Stomach (tissue), 9 donors: ENCODE results near the gene SCGB2A2. TPM values are rescaled to one million over a fixed set of nuclear protein-coding genes. Genes with fewer than 3 reads are reported as not detected.
A peak's percentile ranks its signal among the peaks of the same experiment; 100 is the strongest.

ENCODE experiments used
- DNase-seq, 2 donors: peaks; one replicate each; pipeline versions ENCODE4 v3.0.0 to v3.0.0-alpha.2; 2013 to 2019
- H3K27ac ChIP-seq, 5 donors: fragments of 200-600 bp in 4 of 5; sonication (generic) in 4 of 5; one replicate each; pipeline ENCODE4 v1.5.1; 2013 to 2019; ENCODE audit warnings: mild to moderate bottlenecking in 1 of 5, moderate library complexity in 1 of 5
- H3K27me3 ChIP-seq, 3 donors: fragments of 200-600 bp; sonication (generic); one replicate each; pipeline ENCODE4 v1.5.1; 2017 to 2019; ENCODE audit warnings: mixed run types in 1 of 3
- H3K36me3 ChIP-seq, 4 donors: fragments of 200-600 bp; sonication (generic); 1 replicate in 3 of 4; 2 replicates in 1 of 4; pipeline ENCODE4 v1.5.1; 2016 to 2019
- H3K4me1 ChIP-seq, 4 donors: fragments of 200-600 bp; sonication (generic); one replicate each; pipeline ENCODE4 v1.5.1; 2016 to 2019
- H3K4me3 ChIP-seq, 4 donors: fragments of 200-600 bp; sonication (generic) in 3 of 4; one replicate each; pipeline ENCODE4 v1.5.1; 2016 to 2019; ENCODE audit warnings: mild to moderate bottlenecking in 1 of 4
- H3K9me3 ChIP-seq, 4 donors: fragments of 200-600 bp; sonication (generic); one replicate each; pipeline ENCODE4 v1.5.1; 2016 to 2019
- EP300 ChIP-seq: sonication (generic); formaldehyde crosslinking; IDR thresholded peaks from one replicate; pipeline ENCODE4 v1.6.1; 2017; ENCODE audit warnings: antibody characterized with exemption
- POLR2A ChIP-seq, 4 donors: fragments of 450-650 bp; IDR thresholded peaks; one replicate each; pipeline ENCODE4 v1.6.1; 2016; ENCODE audit warnings: antibody characterized with exemption in 4 of 4, control low read depth in 2 of 4, mild to moderate bottlenecking in 1 of 4, moderate library complexity in 1 of 4
- POLR2AphosphoS5 ChIP-seq, 3 donors: sonication (generic); formaldehyde crosslinking; IDR thresholded peaks; one replicate each; pipeline ENCODE4 v1.6.1; 2016; ENCODE audit warnings: antibody characterized with exemption in 3 of 3
- WGBS, 5 donors: extraction: QIAGEN DNeasy Blood & Tissue Kit in 3 of 5; methylation state at CpG; one replicate each; pipeline versions ENCODE4 v1.1.5 to v1.1.7; 2013 to 2018; 5-methylcytosine and 5-hydroxymethylcytosine counted together
- intact Hi-C: fragments of 100-400 bp; cut with DNase I; formaldehyde crosslinking; loops from one replicate; pipeline ENCODE4 v1.15.1; 2023; ENCODE audit warnings: low total_unique reads
- polyA plus RNA-seq, 3 donors: library from polyadenylated mRNA; stranded (reverse); fragments of 200-250 nt; gene quantifications; one replicate each; pipeline ENCODE4 v1.2.3, GENCODE V29; 2013
- total RNA-seq, 5 donors: library from RNA; depleted of rRNA; stranded (reverse); fragments of >200 nt; gene quantifications; one replicate each; pipeline versions ENCODE4 v1.1.0 to v1.2.3, GENCODE V29; 2014 to 2016
- TF ChIP-seq, protein P1 (sequence below), 7 experiments: fragments of 450-650 bp in 4 of 7; fragments of 200-600 bp in 3 of 7; sonication (generic) in 3 of 7; IDR thresholded peaks; one replicate each; pipeline ENCODE4 v1.5.1; 2016 to 2019; ENCODE audit warnings: antibody characterized with exemption in 7 of 7, control low read depth in 2 of 7, mild to moderate bottlenecking in 1 of 7
- donor health status: healthy with polysubstance abuse.
- donor health status: Bipolar disorder and iron deficiency.
- donor health status: healthy.

Gene SCGB2A2
- total and polyA plus RNA-seq, 8 donors = 0.35 TPM; not detected in 7

DNA sequence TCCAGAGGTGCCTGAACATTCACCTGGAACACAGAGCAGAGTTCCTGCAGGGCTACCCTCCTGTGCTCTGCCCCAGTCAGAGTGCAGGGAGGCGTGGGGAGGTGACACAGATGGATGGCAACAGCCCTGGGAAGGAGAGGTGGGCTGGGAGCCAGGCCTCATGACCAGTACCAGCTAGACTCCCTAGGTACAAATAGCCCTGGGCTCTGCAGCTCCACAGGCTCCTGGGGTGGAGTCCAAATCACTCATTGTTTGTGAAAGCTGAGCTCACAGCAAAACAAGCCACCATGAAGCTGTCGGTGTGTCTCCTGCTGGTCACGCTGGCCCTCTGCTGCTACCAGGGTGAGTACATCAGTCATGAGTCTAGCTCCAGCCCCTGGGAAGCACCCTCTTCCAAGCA, 27.9 kb upstream of the SCGB2A2 start, which contains the start of gene SCGB1D2:
Gene SCGB1D2, plus strand, starts transcription at position 219 of the 400 bp plus-strand sequence. Its CDS starts 69 bp downstream, at position 288.
- Histone ChIP-seq H3K4me3 (no peak within 1 kb of the TSS), H3K36me3 (no peaks in the 10 kb centered on the region), H3K9me3 (no peaks in the 10 kb centered on the region), H3K27me3 (peaks cover 0 to 45% (median 11%) of the 10 kb centered on the region in 3 donors), H3K27ac (no peak within 1 kb of the TSS), H3K4me1 (no peaks in the 10 kb centered on the region)
- intact Hi-C loops = no loop called here
- TF ChIP-seq EP300 (no peak), POLR2AphosphoS5 (IDR thresholded peaks at IDR 0.05) (no peak), POLR2A (IDR thresholded peaks at IDR 0.05) (no peak)
- TF ChIP-seq, protein P1, sequence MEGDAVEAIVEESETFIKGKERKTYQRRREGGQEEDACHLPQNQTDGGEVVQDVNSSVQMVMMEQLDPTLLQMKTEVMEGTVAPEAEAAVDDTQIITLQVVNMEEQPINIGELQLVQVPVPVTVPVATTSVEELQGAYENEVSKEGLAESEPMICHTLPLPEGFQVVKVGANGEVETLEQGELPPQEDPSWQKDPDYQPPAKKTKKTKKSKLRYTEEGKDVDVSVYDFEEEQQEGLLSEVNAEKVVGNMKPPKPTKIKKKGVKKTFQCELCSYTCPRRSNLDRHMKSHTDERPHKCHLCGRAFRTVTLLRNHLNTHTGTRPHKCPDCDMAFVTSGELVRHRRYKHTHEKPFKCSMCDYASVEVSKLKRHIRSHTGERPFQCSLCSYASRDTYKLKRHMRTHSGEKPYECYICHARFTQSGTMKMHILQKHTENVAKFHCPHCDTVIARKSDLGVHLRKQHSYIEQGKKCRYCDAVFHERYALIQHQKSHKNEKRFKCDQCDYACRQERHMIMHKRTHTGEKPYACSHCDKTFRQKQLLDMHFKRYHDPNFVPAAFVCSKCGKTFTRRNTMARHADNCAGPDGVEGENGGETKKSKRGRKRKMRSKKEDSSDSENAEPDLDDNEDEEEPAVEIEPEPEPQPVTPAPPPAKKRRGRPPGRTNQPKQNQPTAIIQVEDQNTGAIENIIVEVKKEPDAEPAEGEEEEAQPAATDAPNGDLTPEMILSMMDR (IDR thresholded peaks at IDR 0.05) = no peak
- WGBS, 5 donors = 8 to 15% (median 8%) methylated on average over 1 to 3 of the region's 3 CpGs
- peak in 1 of 2 donors; percentile 7 for DNase-seq

DNA sequence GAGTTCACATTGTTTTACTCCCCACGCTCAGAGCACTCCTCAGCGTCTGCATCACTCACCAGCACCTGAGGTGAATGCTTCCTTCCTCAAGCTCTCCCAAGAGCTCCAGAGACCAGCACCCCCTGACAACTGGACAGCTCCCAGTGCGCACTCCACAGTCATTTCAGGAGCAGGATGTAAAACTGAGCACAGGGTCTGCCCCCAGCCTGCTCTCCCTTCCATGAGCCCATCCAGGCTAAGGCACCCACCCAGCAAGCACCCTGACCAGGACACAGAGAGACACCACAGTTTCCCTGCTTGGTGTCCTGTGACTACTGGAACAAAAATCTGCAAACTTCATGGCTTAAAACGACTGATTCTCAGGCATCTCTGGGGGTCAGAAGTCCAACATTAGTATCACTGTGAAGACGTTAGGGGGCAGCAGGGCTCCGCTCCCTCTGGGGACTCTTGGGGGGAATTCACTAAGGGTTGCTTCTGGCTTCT, 24.6 kb upstream of the SCGB2A2 start:
- peaks cover 0 to 7% (median 3%) of the 10 kb centered on the region in 4 donors for H3K9me3 ChIP-seq
- WGBS, 5 donors = 8 to 15% (median 12%) methylated on average over 6 of the region's 6 CpGs
- TF ChIP-seq EP300 = no peak
- TF ChIP-seq, protein P1 (IDR thresholded peaks at IDR 0.05) = no peak
- H3K27ac ChIP-seq = no peak overlapping the region
- no peaks in the 10 kb centered on the region for H3K36me3 ChIP-seq
- H3K27me3 ChIP-seq = peaks cover 0 to 37% (median 11%) of the 10 kb centered on the region in 3 donors
- peak; percentile 28 to 73 for DNase-seq
- H3K4me3 ChIP-seq = no peak overlapping the region
- intact Hi-C loops = no loop called here
- no peaks in the 10 kb centered on the region for H3K4me1 ChIP-seq

DNA sequence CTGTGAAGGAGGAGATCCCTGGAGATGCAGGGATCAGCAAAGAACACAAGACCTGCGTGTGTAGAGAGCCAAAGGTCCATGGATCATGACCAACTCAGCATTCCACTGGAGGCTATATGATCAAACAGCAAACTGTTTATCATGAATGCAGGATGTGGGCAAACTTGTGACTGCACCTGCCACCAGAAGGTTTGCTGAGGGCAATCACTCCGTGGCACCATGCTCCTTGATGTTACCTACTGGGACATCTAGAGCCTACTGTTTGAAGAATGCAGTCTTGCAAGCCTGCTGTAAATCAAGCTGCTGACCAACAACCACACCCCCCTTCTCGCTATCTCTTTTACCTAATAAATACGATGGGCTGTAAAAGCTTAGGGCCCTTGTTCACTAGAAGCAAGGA, 18.3 kb upstream of the SCGB2A2 start:
- no peak for DNase-seq
- intact Hi-C loops = no loop called here
- Histone ChIP-seq H3K27ac (no peak overlapping the region), H3K36me3 (no peaks in the 10 kb centered on the region), H3K4me1 (no peaks in the 10 kb centered on the region), H3K4me3 (no peak overlapping the region), H3K27me3 (peaks cover 0 to 10% (median 0%) of the 10 kb centered on the region in 3 donors), H3K9me3 (peaks cover 5 to 46% (median 44%) of the 10 kb centered on the region in 4 donors)
- TF ChIP-seq, protein P1 (IDR thresholded peaks at IDR 0.05) = no peak
- no peak for TF ChIP-seq EP300
- TF ChIP-seq POLR2AphosphoS5 (IDR thresholded peaks at IDR 0.05) = no peak
- no peak for TF ChIP-seq POLR2A (IDR thresholded peaks at IDR 0.05)
- WGBS, 5 donors = 54 to 64% (median 58%) methylated on average over 4 of the region's 4 CpGs

DNA sequence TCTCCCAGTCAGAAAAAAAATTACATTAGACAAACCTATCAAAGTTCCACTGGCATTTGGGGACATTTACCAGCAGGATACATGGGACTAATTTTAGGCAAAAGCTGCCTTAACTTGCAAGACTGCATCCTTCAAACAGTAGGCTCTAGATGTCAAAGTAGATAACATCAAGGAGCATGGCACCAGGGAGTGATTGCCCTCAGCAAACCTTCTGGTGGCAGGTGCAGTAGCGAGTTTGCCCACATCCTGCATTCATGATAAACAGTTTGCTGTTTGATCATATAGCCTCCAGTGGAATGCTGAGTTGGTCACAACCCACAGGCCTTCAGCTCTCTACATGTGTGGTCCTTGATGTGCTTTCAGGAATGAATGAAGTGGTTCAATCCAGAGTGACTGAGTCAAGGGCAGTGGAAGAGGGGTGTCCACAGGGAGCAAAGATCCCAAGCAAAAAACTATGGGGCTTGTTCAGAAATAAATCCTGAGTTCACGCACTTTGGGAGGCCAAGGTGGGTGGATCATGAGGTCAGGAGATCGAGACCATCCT, 15.9 kb upstream of the SCGB2A2 start:
- no peaks in the 10 kb centered on the region for H3K36me3 ChIP-seq
- H3K27me3 ChIP-seq = no peaks in the 10 kb centered on the region
- no peaks in the 10 kb centered on the region for H3K4me1 ChIP-seq
- DNase-seq = no peak
- no peak overlapping the region for H3K27ac ChIP-seq
- peaks cover 5 to 46% (median 44%) of the 10 kb centered on the region in 4 donors for H3K9me3 ChIP-seq
- TF ChIP-seq, protein P1 (IDR thresholded peaks at IDR 0.05) = no peak
- no peak for TF ChIP-seq EP300
- TF ChIP-seq POLR2A (IDR thresholded peaks at IDR 0.05) = no peak
- no peak for TF ChIP-seq POLR2AphosphoS5 (IDR thresholded peaks at IDR 0.05)
- intact Hi-C loops = no loop called here
- 53 to 79% (median 75%) methylated on average over 3 of the region's 3 CpGs for WGBS, 5 donors
- H3K4me3 ChIP-seq = no peak overlapping the region
